Activated CD8-positive, alpha-beta memory T cell treated with anti-CD3 and anti-CD28 coated beads for 36 hours (primary cell): Measurements from ENCODE around the gene KCNH5. TPM values are rescaled to one million over a fixed set of nuclear protein-coding genes. Genes with fewer than 3 reads are reported as not detected.

Experiments used
- CTCF ChIA-PET: fragments of 350-600 bp; sonication (Branson Sonifier 250); formaldehyde crosslinking; loops from one replicate; lab custom pipeline; 2021; ENCODE audit warnings: antibody characterized with exemption; lab: Charles Lee
- POLR2A ChIA-PET: fragments of 350-600 bp; sonication (Branson Sonifier 250); formaldehyde crosslinking; loops from one replicate; lab custom pipeline; 2021; ENCODE audit warnings: antibody characterized with exemption; lab: Charles Lee
- total RNA-seq, 2 experiments: library from RNA; stranded (reverse); gene quantifications; one replicate each; pipeline ENCODE4 v1.2.3, GENCODE V29; 2021

KCNH5 gene
- total RNA-seq, 2 experiments from 2014 or later: not detected

- CTCF ChIA-PET: no interaction called here
- POLR2A ChIA-PET: no interaction called here
Observed at GRCh38 chr14:62694075-62694474, 351.2 kb downstream of the KCNH5 start.

DNA sequence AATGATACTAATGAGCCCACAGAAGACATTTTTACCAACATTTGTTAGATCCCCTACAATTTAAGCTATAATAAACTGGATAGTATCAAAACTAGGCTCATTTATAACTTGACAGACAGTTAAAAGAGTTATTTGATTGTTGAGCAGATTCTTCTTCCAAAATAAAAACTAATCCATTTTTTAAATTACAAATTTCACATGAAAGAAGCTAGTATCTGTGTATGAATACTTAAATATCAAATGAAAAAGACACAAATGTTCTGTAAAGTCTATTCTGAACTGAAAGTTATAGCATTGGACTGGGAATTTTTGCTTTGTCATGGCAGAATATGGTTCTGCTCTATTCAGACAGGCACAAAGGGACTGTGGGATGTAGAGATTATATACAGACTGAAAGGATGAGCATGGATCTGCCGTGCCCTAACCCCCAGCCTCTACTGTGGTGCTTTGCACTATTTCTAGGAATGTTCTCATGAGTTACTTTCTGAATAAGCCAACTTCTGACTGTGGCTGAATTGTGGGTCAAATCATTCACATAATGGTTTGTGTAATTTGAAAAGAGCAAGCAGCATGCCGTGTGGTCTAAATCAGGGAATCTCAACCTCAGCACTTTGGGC, 352.7 kb downstream of the KCNH5 start:
- ChIA-PET CTCF (no interaction called here), POLR2A (no interaction called here)

- POLR2A ChIA-PET: no interaction called here
- CTCF ChIA-PET: no interaction called here
Observed at GRCh38 chr14:62691647-62692489, 353.4 kb downstream of the KCNH5 start.

- POLR2A ChIA-PET: no interaction called here
- CTCF ChIA-PET: no interaction called here
Observed at GRCh38 chr14:62689733-62690132, 355.5 kb downstream of the KCNH5 start.

- ChIA-PET CTCF (no interaction called here), POLR2A (no interaction called here)
Observed at GRCh38 chr14:62687818-62688217, 357.4 kb downstream of the KCNH5 start.

DNA sequence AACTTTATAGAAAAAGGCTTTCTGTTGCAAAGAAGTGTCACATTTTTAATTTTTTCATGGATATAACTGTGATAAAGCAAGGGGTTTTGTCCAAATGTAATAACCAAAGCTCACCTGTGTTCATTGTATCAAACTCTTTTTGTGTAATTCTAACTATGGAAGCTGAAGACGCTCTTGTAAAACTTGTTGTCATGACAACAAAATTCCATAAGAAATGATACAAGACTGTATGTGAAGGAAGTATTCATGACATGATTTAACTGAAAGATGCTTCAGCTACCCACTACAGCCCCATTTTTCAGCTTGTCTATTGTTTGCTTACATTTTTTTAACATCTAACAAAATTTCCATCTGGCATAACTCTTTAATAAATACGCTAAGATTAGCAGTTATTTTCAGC, 360.9 kb downstream of the KCNH5 start:
- POLR2A ChIA-PET: no interaction called here

GRCh38 chr14:62682208-62682607, 363.1 kb downstream of the KCNH5 start:
- ChIA-PET CTCF (no interaction called here), POLR2A (no interaction called here)

More for the DNA sequence above, 360.9 kb downstream of the KCNH5 start:
- CTCF ChIA-PET: no interaction called here

DNA sequence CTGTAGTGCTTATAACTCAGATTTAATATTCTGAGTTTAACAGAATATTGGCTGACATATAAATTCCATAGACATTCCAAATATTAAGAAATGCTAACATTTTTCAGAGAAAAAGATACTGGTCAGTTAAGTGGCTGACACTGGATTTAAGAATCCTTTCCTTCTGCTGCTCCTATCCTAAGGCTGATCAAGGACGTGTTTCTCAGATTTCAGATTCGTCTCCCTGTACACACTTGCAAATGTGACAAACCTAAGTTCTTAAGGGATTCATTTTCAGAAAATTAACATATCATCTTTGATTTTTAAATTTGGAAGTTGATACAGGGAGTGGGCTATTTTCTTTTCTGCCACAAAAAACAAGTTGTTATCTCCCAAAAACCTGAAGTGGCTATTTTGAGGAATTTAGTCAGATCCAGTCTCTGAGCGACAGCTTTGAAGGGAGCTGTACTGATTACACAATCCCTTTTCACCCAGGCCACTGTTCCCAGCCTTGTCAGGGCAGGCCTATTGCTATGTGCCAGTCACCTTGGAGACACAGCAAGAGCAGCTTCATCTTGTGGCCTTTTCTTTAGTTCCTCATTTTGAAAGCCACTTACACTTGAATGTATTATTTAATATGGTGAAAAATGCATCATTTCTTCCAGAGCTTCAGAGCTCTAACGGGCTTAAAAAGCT, 370.6 kb downstream of the KCNH5 start:
- CTCF ChIA-PET: no interaction called here

DNA sequence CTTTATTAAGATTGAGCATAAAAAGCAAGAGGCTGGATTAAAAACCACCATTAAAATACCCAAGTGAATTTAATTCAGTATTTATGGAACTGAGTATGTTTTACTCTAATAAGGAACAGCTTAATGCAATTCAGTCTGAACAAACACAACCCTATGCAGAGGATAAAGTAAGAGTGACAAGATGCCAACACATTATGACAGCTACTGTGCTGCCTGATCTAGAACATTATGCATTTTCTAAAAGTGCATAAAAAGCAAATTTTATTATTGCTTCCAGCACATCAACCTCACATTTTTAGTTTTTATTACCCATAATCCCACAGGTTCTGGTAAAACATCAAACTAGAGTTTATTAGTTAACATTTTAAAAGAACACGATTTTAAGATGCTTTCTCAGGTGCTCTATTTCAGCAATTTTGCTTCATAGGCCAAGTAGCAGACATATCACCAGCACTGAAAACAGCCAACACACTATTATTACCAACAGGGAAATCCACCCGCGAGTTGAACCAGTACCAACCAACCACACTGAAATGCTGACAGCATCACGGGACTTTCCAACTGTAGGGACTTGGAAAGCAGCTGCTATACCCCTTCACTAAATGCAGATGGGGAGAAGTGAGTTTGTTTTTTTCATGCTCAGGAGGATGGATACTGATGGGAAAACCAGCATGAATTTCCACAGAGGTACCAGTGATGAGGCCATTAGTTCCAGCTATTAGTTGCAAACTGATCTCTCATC, 372.1 kb downstream of the KCNH5 start:
- ChIA-PET POLR2A (no interaction called here), CTCF (no interaction called here)

More for the DNA sequence above, 370.6 kb downstream of the KCNH5 start:
- POLR2A ChIA-PET: no interaction called here

GRCh38 chr14:62670526-62670925, 374.7 kb downstream of the KCNH5 start:
- ChIA-PET POLR2A (no interaction called here), CTCF (no interaction called here)

- POLR2A ChIA-PET: no interaction called here
Observed at GRCh38 chr14:62667421-62667914, 377.8 kb downstream of the KCNH5 start.

GRCh38 chr14:62665286-62665685, 380.0 kb downstream of the KCNH5 start:
- CTCF ChIA-PET: no interaction called here
- POLR2A ChIA-PET: no interaction called here

More at GRCh38 chr14:62667421-62667914, 377.8 kb downstream of the KCNH5 start:
- CTCF ChIA-PET: no interaction called here

- CTCF ChIA-PET: no interaction called here
- POLR2A ChIA-PET: no interaction called here
Observed at GRCh38 chr14:62663456-62663821, 381.8 kb downstream of the KCNH5 start.

DNA sequence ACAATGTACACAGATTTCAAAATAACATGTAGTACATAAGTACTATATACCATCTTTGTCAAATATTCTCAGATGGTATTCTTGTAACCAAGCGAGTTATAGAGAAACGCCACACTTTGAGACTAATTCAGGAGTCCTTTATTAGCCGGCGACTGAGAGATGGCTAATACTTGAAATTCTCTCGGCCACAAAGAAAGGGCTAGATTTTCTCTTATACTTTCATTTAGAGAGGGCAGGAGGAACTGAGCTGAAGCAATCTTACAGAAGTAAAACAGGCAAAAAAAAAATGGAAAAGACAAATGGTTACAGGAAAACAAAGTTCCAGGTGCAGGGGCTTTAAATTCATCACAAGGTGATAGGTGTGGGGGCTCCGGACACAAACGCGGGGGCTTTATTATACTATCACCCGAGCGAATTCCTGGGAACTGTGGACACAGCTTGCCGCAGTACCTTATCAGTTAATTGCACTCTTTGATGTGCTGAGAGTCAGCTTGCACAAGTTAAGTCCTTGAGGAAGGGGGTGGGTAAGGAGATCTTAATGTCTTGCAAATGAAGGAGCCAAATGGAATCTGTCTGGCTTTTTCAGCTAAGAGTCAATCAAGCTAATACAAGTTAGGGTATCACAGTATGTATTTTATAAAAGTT, 382.3 kb downstream of the KCNH5 start:
- ChIA-PET POLR2A (no interaction called here), CTCF (no interaction called here)

DNA sequence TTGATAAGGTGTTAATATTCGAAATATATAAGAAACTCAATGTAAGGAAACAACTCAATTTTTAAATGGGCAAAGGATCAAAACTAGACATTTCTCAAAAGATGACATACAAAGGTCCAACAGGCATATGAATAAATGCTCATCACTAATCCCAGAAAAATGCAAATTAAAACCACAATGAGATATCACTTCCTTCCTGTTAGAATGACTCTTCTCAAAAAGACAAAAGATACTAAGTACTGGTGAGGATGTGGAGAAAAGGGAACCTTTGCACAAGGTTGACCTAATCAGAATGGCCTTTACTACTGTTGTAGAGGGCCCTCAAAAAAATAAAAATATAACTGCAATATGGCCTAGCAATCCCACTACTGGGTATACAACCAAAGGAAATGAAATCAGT, 383.4 kb downstream of the KCNH5 start:
- ChIA-PET POLR2A (no interaction called here), CTCF (no interaction called here)

DNA sequence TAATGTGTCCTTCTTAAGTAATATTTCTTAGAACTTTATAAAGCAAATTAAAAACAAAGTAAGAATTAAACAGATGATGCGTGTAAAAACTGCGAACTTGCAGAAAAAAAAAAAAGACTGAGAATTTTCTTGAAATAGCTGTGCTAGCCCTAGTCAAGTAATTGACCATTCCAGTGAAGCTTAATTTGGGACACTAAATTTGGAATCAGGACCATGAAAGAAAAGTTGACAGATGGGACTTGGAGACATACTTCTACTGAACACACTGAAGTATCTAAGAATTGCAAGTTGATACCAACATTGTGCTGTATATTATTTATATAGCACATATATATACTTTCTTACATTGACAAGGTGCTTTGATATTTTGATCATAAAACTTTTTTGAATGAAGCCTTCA, 386.6 kb downstream of the KCNH5 start:
- ChIA-PET CTCF (no interaction called here), POLR2A (no interaction called here)

DNA sequence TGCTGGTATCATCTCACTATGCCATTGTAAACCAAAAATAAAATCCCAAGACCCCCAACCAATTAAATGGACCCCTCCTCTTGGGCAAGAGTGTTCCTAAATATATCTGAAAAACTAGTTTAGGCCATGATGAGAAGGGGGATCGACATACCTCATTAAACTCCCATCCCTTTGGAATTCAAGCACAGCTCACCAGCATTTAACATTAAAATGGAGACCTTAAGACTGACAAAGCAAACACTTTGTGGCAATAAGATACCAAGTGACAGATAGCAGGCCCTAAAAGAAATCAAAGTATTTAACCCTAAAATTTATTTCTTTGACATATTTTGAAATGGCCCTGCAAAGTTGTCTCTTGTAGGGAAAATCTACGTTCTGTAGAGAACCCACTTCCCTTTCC, 387.9 kb downstream of the KCNH5 start:
- ChIA-PET POLR2A (no interaction called here), CTCF (no interaction called here)

- ChIA-PET CTCF (no interaction called here), POLR2A (no interaction called here)
Observed at GRCh38 chr14:62655166-62655565, 390.1 kb downstream of the KCNH5 start.

- POLR2A ChIA-PET: no interaction called here
- CTCF ChIA-PET: no interaction called here
Observed at GRCh38 chr14:62654641-62655040, 390.6 kb downstream of the KCNH5 start.
